Thyroid gland (tissue), 4 donors: ENCODE measurements around the gene LGI2. TPM values are rescaled to one million over a fixed set of nuclear protein-coding genes. Genes with fewer than 3 reads are reported as not detected.
"Not testable (repeated sequence)": the region's sequence is repeated elsewhere in the genome, so short reads cannot be mapped to it uniquely, and the experiment has no call there.

Experiments used
- DNase-seq, 2 donors: peaks; one replicate each; pipeline ENCODE4 v3.0.0-alpha.2; 2019
- H3K27ac ChIP-seq, 3 donors: fragments of 200-600 bp; sonication (generic); 1 replicate in 2 of 3; 2 replicates in 1 of 3; pipeline ENCODE4 v1.5.1; 2016 to 2019; ENCODE audit warnings: mild to moderate bottlenecking in 1 of 3, moderate library complexity in 1 of 3
- H3K27me3 ChIP-seq: fragments of 200-600 bp; sonication (generic); one replicate; pipeline ENCODE4 v1.5.1; 2019
- H3K36me3 ChIP-seq, 2 donors: fragments of 200-600 bp; sonication (generic); one replicate each; pipeline ENCODE4 v1.5.1; 2016 to 2019
- H3K4me1 ChIP-seq, 2 donors: fragments of 200-600 bp; sonication (generic); one replicate each; pipeline ENCODE4 v1.5.1; 2017 to 2019
- H3K4me3 ChIP-seq, 3 donors: fragments of 200-600 bp; sonication (generic); replicated peaks in 1 of 3; 1 replicate in 2 of 3; 2 replicates in 1 of 3; pipeline ENCODE4 v1.5.1; 2016; ENCODE audit warnings: mild to moderate bottlenecking in 1 of 3
- H3K9me3 ChIP-seq: fragments of 200-600 bp; sonication (generic); one replicate; pipeline ENCODE4 v1.5.1; 2017
- POLR2A ChIP-seq, 2 donors: fragments of 450-650 bp; IDR thresholded peaks; one replicate each; pipeline ENCODE4 v1.6.1; 2017; ENCODE audit warnings: antibody characterized with exemption in 2 of 2, mild to moderate bottlenecking in 2 of 2, moderate library complexity in 1 of 2
- WGBS, 2 donors: methylation state at CpG; one replicate each; pipeline ENCODE4 v1.1.5; 2017; 5-methylcytosine and 5-hydroxymethylcytosine counted together
- intact Hi-C: fragments of 100-400 bp; cut with DNase I; formaldehyde crosslinking; loops from one replicate; pipeline ENCODE4 v1.15.1; 2023
- total RNA-seq, 4 donors: library from RNA; depleted of rRNA; stranded (reverse); fragments of >200 nt; gene quantifications; one replicate each; pipeline ENCODE4 v1.2.3, GENCODE V29; 2016
- TF ChIP-seq, protein P1 (sequence below), 6 experiments: fragments of 200-600 bp in 3 of 6; fragments of 450-650 bp in 3 of 6; sonication (generic) in 3 of 6; IDR thresholded peaks; one replicate each; pipeline ENCODE4 v1.5.1; 2016 to 2019; ENCODE audit warnings: antibody characterized with exemption in 6 of 6, mild to moderate bottlenecking in 2 of 6, inconsistent platforms in 1 of 6, moderate library complexity in 1 of 6

LGI2 gene
- total RNA-seq, 4 donors from 2014 or later = 0.45 to 3.7 (median 2.2) TPM

DNA sequence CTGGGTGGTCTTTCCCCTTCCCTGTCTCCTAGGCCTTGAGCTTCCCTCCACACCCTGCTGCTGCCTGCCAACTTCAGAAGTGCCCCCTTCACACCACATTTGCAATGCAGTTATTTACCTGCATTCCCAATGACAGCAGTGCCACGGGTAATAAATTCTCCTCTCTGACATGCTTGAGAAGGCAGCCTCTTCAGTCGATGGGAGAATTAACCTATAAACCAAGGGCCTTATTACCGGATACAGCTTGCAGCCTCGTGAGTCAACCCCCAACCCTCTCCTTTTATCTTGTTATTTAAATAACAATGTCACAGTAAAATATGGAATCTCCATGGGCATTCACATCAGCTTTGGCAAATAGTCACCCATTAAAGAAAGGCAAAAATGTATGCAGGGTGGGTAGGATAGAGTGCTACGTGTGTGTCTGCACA, 34.7 kb upstream of the LGI2 start:
- TF ChIP-seq, protein P1, sequence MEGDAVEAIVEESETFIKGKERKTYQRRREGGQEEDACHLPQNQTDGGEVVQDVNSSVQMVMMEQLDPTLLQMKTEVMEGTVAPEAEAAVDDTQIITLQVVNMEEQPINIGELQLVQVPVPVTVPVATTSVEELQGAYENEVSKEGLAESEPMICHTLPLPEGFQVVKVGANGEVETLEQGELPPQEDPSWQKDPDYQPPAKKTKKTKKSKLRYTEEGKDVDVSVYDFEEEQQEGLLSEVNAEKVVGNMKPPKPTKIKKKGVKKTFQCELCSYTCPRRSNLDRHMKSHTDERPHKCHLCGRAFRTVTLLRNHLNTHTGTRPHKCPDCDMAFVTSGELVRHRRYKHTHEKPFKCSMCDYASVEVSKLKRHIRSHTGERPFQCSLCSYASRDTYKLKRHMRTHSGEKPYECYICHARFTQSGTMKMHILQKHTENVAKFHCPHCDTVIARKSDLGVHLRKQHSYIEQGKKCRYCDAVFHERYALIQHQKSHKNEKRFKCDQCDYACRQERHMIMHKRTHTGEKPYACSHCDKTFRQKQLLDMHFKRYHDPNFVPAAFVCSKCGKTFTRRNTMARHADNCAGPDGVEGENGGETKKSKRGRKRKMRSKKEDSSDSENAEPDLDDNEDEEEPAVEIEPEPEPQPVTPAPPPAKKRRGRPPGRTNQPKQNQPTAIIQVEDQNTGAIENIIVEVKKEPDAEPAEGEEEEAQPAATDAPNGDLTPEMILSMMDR (IDR thresholded peaks at IDR 0.05) = no peak
- no peak for TF ChIP-seq POLR2A (IDR thresholded peaks at IDR 0.05)
- Histone ChIP-seq H3K4me1 (peaks cover 5 to 8% of the 10 kb centered on the region in 2 donors), H3K4me3 (no peak overlapping the region), H3K36me3 (no peaks in the 10 kb centered on the region), H3K9me3 (no peaks in the 10 kb centered on the region), H3K27ac (no peak overlapping the region), H3K27me3 (no peaks in the 10 kb centered on the region)
- WGBS, 2 donors = 9 to 34% methylated on average over 5 of the region's 5 CpGs
- intact Hi-C loops = no loop called here
- DNase-seq = peak; percentile 13 to 25

DNA sequence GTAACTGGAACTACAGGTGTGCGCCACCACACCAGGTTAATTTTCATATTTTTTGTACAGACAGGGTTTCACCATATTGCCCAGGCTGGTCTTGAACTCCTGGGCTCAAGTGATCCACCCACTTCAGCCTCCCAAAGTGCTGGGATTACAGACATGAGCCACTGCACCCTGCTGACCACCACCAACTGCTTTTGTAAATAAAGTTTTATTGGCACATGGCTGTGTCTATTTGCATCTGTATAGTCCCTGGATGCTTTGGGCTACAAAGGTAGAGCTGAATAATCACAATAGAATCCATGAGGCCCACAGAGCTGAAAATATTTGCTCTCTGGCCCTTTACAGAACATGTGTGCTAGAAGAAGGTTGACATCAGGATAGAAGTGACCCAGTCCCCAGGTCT, 33.7 kb upstream of the LGI2 start:
- 92 to 100% methylated on average over 1 of the region's 1 CpG for WGBS, 2 donors
- intact Hi-C loops, H3K9me3 ChIP-seq: not testable (repeated sequence)

DNA sequence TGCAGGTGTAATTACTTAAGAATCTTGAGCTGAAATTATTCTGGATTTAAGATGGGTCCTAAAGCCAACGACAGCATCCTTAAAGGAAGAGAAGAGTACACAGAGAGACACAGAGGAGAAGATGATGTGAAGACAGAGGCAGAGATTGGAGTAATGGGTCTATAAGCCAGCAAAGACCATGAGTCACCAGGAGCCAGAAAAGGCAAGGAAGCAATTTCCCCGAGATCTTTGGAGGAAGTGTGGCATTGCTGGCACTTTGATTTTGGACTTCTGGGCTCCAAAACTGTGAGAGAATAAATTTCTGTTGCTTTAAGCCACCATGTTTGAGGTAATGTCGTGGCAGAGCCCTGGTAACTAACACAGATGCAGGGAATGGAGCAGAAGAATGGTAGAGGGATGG, 32.4 kb upstream of the LGI2 start:
- intact Hi-C loops = no loop called here
- no peak for TF ChIP-seq POLR2A (IDR thresholded peaks at IDR 0.05)
- TF ChIP-seq, protein P1 (IDR thresholded peaks at IDR 0.05) = no peak
- Histone ChIP-seq H3K27ac (no peak overlapping the region), H3K27me3 (no peaks in the 10 kb centered on the region), H3K36me3 (no peaks in the 10 kb centered on the region), H3K4me3 (no peak overlapping the region), H3K9me3 (no peaks in the 10 kb centered on the region), H3K4me1 (peaks cover 5 to 8% of the 10 kb centered on the region in 2 donors)
- DNase-seq = no peak
- 72 to 89% methylated on average over 3 of the region's 3 CpGs for WGBS, 2 donors

More for the DNA sequence above, 33.7 kb upstream of the LGI2 start:
- not testable (repeated sequence) for H3K4me3 ChIP-seq, H3K27ac ChIP-seq, H3K36me3 ChIP-seq, DNase-seq, H3K27me3 ChIP-seq, H3K4me1 ChIP-seq

DNA sequence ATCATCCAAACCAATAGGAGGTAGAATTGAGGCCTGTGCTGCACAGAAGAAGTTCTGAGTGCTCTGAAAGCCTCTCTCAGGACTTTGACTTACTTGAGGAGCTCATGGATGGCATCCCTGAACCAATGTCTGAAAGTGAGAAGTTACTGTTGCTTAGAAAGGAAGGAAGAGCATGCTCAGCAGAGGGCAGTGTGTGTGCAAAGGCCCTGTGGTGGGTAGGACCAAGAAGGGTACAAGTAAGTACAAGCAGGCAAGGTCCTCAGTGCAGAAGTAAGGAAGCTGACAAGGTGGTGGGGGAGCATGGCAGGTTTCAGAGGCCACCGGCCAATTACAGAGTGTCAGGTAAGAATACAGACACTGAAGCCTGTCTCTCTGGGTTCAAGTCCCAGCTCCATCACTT, 31.4 kb upstream of the LGI2 start:
- WGBS, 2 donors = 100% methylated on average over 1 of the region's 1 CpG

DNA sequence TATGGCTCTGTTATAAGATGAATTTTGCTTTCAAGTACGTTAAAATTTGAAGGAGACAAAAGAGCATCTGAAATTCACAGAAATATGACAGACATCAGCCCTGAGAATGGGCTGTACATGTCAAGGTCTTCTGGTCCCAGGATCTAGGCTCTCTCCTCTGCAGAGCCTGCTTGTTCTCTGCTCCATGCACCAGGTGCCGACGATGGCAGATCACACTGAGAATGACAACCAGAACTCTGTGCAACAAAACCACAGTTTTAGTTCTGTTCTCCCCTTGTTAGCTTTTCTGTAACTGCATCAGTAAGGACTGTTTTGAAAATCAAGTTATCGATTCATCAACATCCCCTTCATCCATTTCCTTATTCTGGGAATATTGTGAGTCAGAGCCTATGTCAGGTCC, 30.9 kb upstream of the LGI2 start:
- WGBS, 2 donors = 93% methylated on average over 4 of the region's 4 CpGs
- intact Hi-C loops = no loop called here

More for the DNA sequence above, 31.4 kb upstream of the LGI2 start:
- intact Hi-C loops = no loop called here
- Histone ChIP-seq H3K27ac (no peak overlapping the region), H3K36me3 (no peaks in the 10 kb centered on the region), H3K9me3 (no peaks in the 10 kb centered on the region), H3K4me1 (peaks cover 5 to 8% of the 10 kb centered on the region in 2 donors), H3K4me3 (no peak overlapping the region), H3K27me3 (no peaks in the 10 kb centered on the region)
- no peak for DNase-seq
- TF ChIP-seq POLR2A (IDR thresholded peaks at IDR 0.05) = no peak
- TF ChIP-seq, protein P1 (IDR thresholded peaks at IDR 0.05) = no peak

More for the DNA sequence above, 30.9 kb upstream of the LGI2 start:
- no peaks in the 10 kb centered on the region for H3K27me3 ChIP-seq
- no peak overlapping the region for H3K27ac ChIP-seq
- H3K9me3 ChIP-seq = no peaks in the 10 kb centered on the region
- H3K4me1 ChIP-seq = peaks cover 5 to 8% of the 10 kb centered on the region in 2 donors
- no peak overlapping the region for H3K4me3 ChIP-seq
- H3K36me3 ChIP-seq = no peaks in the 10 kb centered on the region
- no peak for TF ChIP-seq POLR2A (IDR thresholded peaks at IDR 0.05)
- TF ChIP-seq, protein P1 (IDR thresholded peaks at IDR 0.05) = no peak
- DNase-seq = no peak
